ENCODE data around the gene SPEN. TPM values are rescaled to one million over a fixed set of nuclear protein-coding genes. Genes with fewer than 3 reads are reported as not detected.
"Not testable (repeated sequence)": the region's sequence is repeated elsewhere in the genome, so short reads cannot be mapped to it uniquely, and the experiment has no call there.

The SPEN gene
- total and polyA plus RNA-seq, 11 donors: 11.0 to 41.5 (median 21.8) TPM

- ATAC-seq (no peak), DNase-seq (no peak)
- Histone ChIP-seq H3K36me3 (no peaks in the 10 kb centered on the region), H3K4me1 (peaks cover 0 to 22% (median 11%) of the 10 kb centered on the region in 12 donors), H3K27me3 (no peaks in the 10 kb centered on the region), H3K27ac (no peak overlapping the region), H3K4me3 (no peak overlapping the region), H3K9me3 (no peaks in the 10 kb centered on the region)
- 79 to 82% (median 81%) methylated on average over 17 of the region's 17 CpGs for WGBS, 4 donors
- intact Hi-C loops (cut with DNase I): loop anchor here in 4 of 10 donors (5.0 to 10.0 kb wide), 5 partner anchors 175 to 255 kb away; partner anchors contain the start of gene ZBTB17 (in 1 of the 4)
- no peak for TF ChIP-seq CTCF (IDR thresholded peaks at IDR 0.05)
- no peak for TF ChIP-seq POLR2A (IDR thresholded peaks at IDR 0.05)
Measured at GRCh38 chr1:15802234-15802965, 45.1 kb upstream of the SPEN start.

GRCh38 chr1:15803380-15803779 lies 44.1 kb upstream of the SPEN start:
- peak; percentile 23 to 61 (median 37) for TF ChIP-seq CTCF (IDR thresholded peaks at IDR 0.05)
- no peak for TF ChIP-seq POLR2A (IDR thresholded peaks at IDR 0.05)
- ATAC-seq (no peak), DNase-seq (no peak)
- Histone ChIP-seq H3K4me1 (peaks cover 0 to 22% (median 11%) of the 10 kb centered on the region in 12 donors), H3K4me3 (no peak overlapping the region), H3K36me3 (no peaks in the 10 kb centered on the region), H3K27me3 (no peaks in the 10 kb centered on the region), H3K27ac (no peak overlapping the region), H3K9me3 (no peaks in the 10 kb centered on the region)
- WGBS, 4 donors: 28 to 45% (median 33%) methylated on average over 4 of the region's 4 CpGs
- intact Hi-C loops (cut with DNase I): loop anchor here in 4 of 10 donors (5.0 to 10.0 kb wide), 5 partner anchors 174 to 254 kb away; partner anchors contain the start of gene ZBTB17 (in 1 of the 4)

GRCh38 chr1:15804060-15804459 lies 43.4 kb upstream of the SPEN start:
- H3K36me3 ChIP-seq: no peaks in the 10 kb centered on the region
- TF ChIP-seq CTCF (IDR thresholded peaks at IDR 0.05) (no peak), POLR2A (IDR thresholded peaks at IDR 0.05) (no peak)
- no peak overlapping the region for H3K27ac ChIP-seq
- ATAC-seq (no peak), DNase-seq (no peak)
- intact Hi-C loops (cut with DNase I): loop anchor here in 4 of 10 donors (5.0 to 10.0 kb wide), 5 partner anchors 173 to 253 kb away; partner anchors contain the start of gene ZBTB17 (in 1 of the 4)
- peaks cover 0 to 19% (median 11%) of the 10 kb centered on the region in 12 donors for H3K4me1 ChIP-seq
- no peaks in the 10 kb centered on the region for H3K27me3 ChIP-seq
- no peaks in the 10 kb centered on the region for H3K9me3 ChIP-seq
- no peak overlapping the region for H3K4me3 ChIP-seq
- 65 to 72% (median 69%) methylated on average over 8 of the region's 8 CpGs for WGBS, 4 donors

- TF ChIP-seq CTCF (IDR thresholded peaks at IDR 0.05) (no peak), POLR2A (IDR thresholded peaks at IDR 0.05) (no peak)
- intact Hi-C loops (cut with DNase I): loop anchor here in 2 of 10 donors (5.0 to 10.0 kb wide), 2 partner anchors 245 to 248 kb away; no protein-coding TSS in a partner anchor
- H3K9me3 ChIP-seq: no peaks in the 10 kb centered on the region
- H3K27ac ChIP-seq: no peak overlapping the region
- H3K4me3 ChIP-seq: no peak overlapping the region
- no peaks in the 10 kb centered on the region for H3K4me1 ChIP-seq
- H3K36me3 ChIP-seq: no peaks in the 10 kb centered on the region
- ATAC-seq: no peak
- 90 to 94% (median 93%) methylated on average over 10 of the region's 10 CpGs for WGBS, 4 donors
- DNase-seq: no peak
- no peaks in the 10 kb centered on the region for H3K27me3 ChIP-seq
Measured at GRCh38 chr1:15807121-15807520, 40.4 kb upstream of the SPEN start.

GRCh38 chr1:15807549-15807948 lies 40.0 kb upstream of the SPEN start, which contains the start of gene UQCRHL:
TSS of gene UQCRHL (minus strand) at chr1:15807649. CDS start at chr1:15807649, 0 bp downstream.
- ATAC-seq, H3K27ac ChIP-seq, DNase-seq, H3K36me3 ChIP-seq, H3K27me3 ChIP-seq, H3K9me3 ChIP-seq, H3K4me1 ChIP-seq, H3K4me3 ChIP-seq: not testable (repeated sequence)
- intact Hi-C loops (cut with DNase I): loop anchor here in 2 of 10 donors (5.0 to 10.0 kb wide), 2 partner anchors 245 to 247 kb away; no protein-coding TSS in a partner anchor
- WGBS, 4 donors: 90 to 93% (median 92%) methylated on average over 11 of the region's 11 CpGs
